ENCODE data around the gene PALS1.
"Not testable (repeated sequence)": the region's sequence is repeated elsewhere in the genome, so short reads cannot be mapped to it uniquely, and the experiment has no call there.

The PALS1 gene

GRCh38 chr14:67263499-67264149 lies 22.4 kb downstream of the PALS1 start:
- no peak for DNase-seq

GRCh38 chr14:67265131-67265530 lies 23.9 kb downstream of the PALS1 start:
- no peak for DNase-seq

DNA sequence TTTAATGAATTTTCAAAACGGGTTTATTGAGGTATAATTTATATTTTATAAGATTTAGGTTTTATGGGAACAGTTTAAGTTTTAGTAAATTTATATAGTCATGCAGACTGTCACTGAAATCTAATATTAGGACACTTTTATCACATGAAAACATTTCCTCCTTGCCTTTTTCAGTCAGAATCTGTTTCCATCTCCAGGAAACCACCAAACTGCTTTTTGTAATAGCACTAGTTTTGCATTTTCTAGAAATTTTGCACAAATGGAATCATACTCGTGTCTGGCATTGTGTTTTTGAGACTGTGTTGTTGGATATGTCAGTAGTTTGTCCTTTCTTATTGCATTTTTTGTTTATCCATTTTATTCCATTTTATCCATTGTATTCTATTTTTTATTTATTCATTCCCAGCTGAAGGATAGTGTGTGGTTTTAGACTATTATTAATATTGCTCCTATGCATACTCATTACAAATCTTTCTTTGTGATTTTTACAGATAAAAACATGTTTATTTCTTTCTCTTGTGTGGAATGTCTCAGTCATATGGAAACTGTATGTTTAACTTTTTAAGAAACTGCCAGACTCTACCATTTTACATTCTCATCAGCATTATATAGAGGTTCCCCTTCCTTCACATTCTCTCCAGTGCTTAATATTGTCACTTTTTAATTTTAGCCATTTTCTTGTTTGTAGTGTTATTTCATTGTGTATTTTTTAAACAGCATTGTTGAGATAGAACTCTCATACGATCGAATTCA lies 26.5 kb downstream of the PALS1 start:
- no peak for DNase-seq

- no peak for DNase-seq
Measured at GRCh38 chr14:67268426-67269150, 27.4 kb downstream of the PALS1 start.

- DNase-seq = no peak
Measured at GRCh38 chr14:67269298-67270060, 28.2 kb downstream of the PALS1 start.

- no peak for DNase-seq
Measured at GRCh38 chr14:67270145-67270753, 29.0 kb downstream of the PALS1 start.

DNA sequence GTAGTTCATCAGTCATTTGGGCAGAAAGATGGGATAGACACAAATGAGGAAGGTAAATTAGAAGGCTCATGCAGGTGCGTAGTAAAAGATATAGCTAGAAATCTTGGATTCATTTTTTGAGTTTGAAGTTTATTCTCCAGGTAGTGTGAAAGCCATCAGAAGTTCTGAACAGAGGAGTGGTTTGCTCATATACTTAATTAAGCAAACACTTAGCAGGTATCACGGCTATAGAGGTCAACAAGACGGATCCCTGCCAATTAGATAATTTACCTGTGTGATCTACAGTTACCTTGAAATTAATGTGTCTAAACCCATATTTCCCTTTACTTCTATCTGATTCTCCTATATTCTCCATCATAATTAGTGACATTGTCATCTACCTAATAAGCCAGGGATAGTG lies 29.7 kb downstream of the PALS1 start:
- DNase-seq = no peak

- DNase-seq = not testable (repeated sequence)
Measured at GRCh38 chr14:67273281-67273680, 32.0 kb downstream of the PALS1 start.

DNA sequence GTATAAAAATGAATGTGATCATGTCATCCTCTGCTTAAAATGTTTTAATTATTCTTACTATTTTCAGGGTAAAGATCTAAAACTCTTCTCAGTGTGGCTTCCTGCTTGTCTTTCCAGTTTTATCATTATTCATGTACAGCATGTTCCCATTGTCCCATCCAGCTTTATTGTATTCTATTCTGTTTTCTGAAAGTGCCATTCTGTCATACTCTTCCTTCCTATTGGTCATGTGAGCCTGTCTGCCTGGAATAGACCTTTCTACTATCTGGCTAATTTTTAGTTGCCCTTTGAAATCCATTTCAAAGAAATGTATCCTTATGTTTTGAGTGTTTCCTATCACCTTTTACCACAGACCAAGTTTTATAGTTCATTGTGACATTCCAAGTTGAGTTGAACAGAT lies 34.9 kb downstream of the PALS1 start:
- DNase-seq = no peak

GRCh38 chr14:67280506-67280905 lies 39.3 kb downstream of the PALS1 start:
- no peak for DNase-seq

DNA sequence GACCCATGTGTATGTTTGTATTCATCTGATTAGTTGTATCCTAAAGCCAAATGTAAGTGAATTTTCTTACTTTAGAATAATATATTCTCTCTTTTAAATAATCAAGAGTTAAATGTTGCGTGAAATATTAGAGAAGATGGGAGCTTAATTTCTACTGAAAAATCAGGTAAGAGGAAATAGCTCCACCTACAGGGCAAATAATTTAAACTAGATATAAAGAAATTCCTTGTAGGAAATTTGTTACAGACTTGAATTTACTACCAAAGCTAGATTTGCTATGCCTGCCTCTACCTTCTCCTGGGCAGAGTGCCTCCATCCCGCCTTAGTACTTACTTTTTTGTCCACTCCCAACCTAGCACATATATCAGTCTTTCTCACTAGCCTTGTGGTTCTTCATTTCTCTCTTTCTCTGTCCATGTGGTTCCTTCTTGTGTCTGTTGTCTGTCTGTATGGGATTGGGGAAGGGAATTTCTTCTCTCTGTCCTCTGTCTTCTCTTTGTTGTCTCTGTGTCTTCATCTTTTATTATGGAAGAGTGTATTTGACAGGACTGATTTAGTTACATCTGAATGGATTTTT lies 44.7 kb downstream of the PALS1 start:
- DNase-seq = peak; percentile 32
